Right cardiac atrium (tissue), 5 donors: Measurements from ENCODE around the gene PUDP. TPM values are rescaled to one million over a fixed set of nuclear protein-coding genes. Genes with fewer than 3 reads are reported as not detected.

Source experiments
- ATAC-seq, 2 donors: fragments of 200-7000 bp; cut with Tn5 transposase; one replicate each; pipeline versions ENCODE4 v1.8.0 to v1.9.1; 2020; ENCODE audit warnings: moderate library complexity in 2 of 2, mild to moderate bottlenecking in 1 of 2
- DNase-seq, 3 donors: peaks; one replicate each; pipeline ENCODE4 v3.0.0-alpha.2; 2020
- H3K27ac ChIP-seq: one replicate; pipeline ENCODE4 v1.5.1; 2013; ENCODE audit warnings: mild to moderate bottlenecking, low read length, control low read depth, moderate library complexity
- H3K27me3 ChIP-seq: one replicate; pipeline ENCODE4 v1.6.1; 2013; ENCODE audit not compliant: control insufficient read depth, insufficient read depth
- H3K4me1 ChIP-seq: one replicate; pipeline ENCODE4 v1.6.1; 2013; ENCODE audit warnings: low read length; ENCODE audit not compliant: control insufficient read depth, insufficient read depth
- H3K4me3 ChIP-seq: one replicate; pipeline ENCODE4 v1.5.1; 2013; ENCODE audit warnings: low read length, control low read depth
- H3K9me3 ChIP-seq: one replicate; pipeline ENCODE4 v1.6.1; 2013; ENCODE audit warnings: low read length; ENCODE audit not compliant: control insufficient read depth
- WGBS: extraction: QIAGEN DNeasy Blood & Tissue Kit; methylation state at CpG from one replicate; pipeline ENCODE4 v1.1.7; 2013; 5-methylcytosine and 5-hydroxymethylcytosine counted together
- intact Hi-C, 4 donors: fragments of 100-400 bp; cut with DNase I; formaldehyde crosslinking; loops; one replicate each; pipeline versions ENCODE4 v1.11.0 to v1.14.0; 2022 to 2023
- polyA plus RNA-seq: library from polyadenylated mRNA; stranded (reverse); fragments of 200-250 nt; gene quantifications from one replicate; pipeline ENCODE4 v1.2.3, GENCODE V29; 2013
- total RNA-seq, 4 donors: library from RNA; stranded (reverse); fragmentation: NEBNext Ultra II Directional; extraction: Animal tissue kit (Norgen Biotek cat#: 25700); gene quantifications; one replicate each; pipeline ENCODE4 v1.2.1, GENCODE V29; 2021
- donor health status: healthy with polysubstance abuse.
- donor health status: DM: no; HTN: yes; CAD: no.
- donor health status: DM: no; HTN: no; CAD: no.
- donor health status: DM: no; HTN: yes; CAD: no; lungs with severe emphysema.
- donor health status: DM: yes; HTN: yes; CAD: no.

The PUDP gene
- total and polyA plus RNA-seq, 5 donors = 11.6 to 18.3 (median 16.5) TPM

DNA sequence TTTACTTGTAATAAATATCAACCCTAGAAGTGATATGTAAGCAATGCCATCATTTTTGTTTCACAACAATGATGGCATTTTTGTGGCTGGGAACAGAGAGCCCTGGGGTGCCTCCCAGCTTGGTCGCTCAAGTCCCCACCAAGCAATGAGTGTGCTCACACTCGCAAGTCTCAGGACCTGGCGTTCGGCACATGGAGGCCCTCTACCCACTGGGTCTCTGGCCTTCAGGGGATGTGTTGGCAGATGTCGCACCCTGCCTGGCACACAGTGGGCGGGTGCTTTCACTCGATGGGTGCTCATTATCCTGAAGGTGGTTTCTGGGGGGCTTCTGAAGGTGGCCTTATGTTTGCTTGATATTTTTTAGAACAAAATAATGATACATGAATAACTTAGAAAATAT lies 75.1 kb downstream of the PUDP start:
- Histone ChIP-seq H3K27ac (no peak overlapping the region), H3K27me3 (no peaks in the 10 kb centered on the region), H3K9me3 (no peaks in the 10 kb centered on the region), H3K4me3 (no peak overlapping the region), H3K4me1 (no peaks in the 10 kb centered on the region)
- intact Hi-C loops = no loop called here
- DNase-seq (no peak), ATAC-seq (no peak)
- 98% methylated on average over 7 of the region's 7 CpGs for WGBS

DNA sequence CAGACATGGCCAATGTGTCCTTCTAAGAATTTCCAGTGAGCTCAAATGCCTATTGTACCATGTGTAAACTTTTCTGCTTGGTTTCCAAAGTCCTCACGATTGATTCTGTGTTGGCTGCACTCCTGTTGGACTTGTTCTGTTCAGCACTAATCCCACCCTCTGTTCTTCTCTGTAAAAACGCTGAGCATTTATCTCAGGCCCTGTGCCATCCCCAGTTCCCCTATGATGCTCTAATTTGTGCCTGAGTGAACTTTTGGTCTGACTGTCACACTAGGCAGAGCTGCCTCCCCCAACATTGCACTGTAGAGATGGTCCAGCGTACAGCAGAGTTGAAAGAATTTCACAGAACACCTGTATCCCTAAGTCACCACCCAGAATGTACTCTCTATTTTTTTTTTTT lies 76.6 kb downstream of the PUDP start:
- no peaks in the 10 kb centered on the region for H3K27me3 ChIP-seq
- no peak overlapping the region for H3K4me3 ChIP-seq
- ATAC-seq (no peak), DNase-seq (no peak)
- 64% methylated on average over 3 of the region's 3 CpGs for WGBS
- H3K4me1 ChIP-seq = no peaks in the 10 kb centered on the region
- intact Hi-C loops = no loop called here
- H3K27ac ChIP-seq = no peak overlapping the region
- no peaks in the 10 kb centered on the region for H3K9me3 ChIP-seq

DNA sequence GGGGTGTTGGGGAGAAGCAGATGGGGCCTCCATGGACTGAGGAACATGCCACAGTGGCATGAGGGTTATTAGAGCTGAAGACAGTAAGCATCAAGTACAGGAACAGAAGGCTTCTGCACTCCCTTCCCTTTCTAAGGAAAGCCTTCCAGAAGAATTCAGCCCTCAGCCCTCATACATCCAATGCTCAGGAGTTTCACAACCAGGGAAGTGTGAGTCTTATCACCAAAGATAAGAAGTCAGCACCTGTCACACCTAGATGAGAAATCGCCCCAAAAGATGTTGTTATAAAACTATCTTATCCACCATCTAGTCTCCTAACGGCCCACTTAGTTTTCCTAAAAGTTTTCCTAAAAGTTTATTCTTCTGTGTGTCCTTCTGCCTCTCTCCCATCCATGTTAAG lies 78.4 kb downstream of the PUDP start:
- Histone ChIP-seq H3K27me3 (no peaks in the 10 kb centered on the region), H3K4me3 (no peak overlapping the region), H3K9me3 (no peaks in the 10 kb centered on the region), H3K27ac (no peak overlapping the region), H3K4me1 (no peaks in the 10 kb centered on the region)
- 60% methylated on average over 2 of the region's 2 CpGs for WGBS
- DNase-seq (no peak), ATAC-seq (no peak)
- intact Hi-C loops = no loop called here

DNA sequence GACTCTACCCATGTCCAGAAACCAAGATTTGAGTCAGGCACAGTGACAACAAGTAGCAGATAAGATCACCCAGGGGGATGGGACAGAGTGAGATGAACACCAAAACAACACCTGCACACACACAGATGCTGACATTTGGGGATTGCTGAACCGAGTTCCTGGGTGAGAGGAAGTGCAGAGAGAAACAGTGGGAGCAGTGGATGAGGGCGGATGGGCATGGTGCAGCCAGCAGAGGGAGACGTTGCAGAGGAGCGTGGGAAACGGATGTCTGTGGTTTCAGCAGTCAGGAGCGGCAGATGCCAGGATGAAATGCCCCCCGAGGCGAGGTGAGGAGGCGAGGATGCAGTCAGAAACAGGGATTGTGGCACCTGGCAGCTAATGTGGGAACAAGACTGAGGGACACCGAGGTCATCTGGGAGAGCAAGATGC lies 79.0 kb downstream of the PUDP start:
- Histone ChIP-seq H3K4me1 (no peaks in the 10 kb centered on the region), H3K27ac (no peak overlapping the region), H3K4me3 (no peak overlapping the region), H3K27me3 (no peaks in the 10 kb centered on the region), H3K9me3 (no peaks in the 10 kb centered on the region)
- ATAC-seq = no peak
- DNase-seq = no peak
- WGBS = 60% methylated on average over 10 of the region's 10 CpGs
- intact Hi-C loops = no loop called here

DNA sequence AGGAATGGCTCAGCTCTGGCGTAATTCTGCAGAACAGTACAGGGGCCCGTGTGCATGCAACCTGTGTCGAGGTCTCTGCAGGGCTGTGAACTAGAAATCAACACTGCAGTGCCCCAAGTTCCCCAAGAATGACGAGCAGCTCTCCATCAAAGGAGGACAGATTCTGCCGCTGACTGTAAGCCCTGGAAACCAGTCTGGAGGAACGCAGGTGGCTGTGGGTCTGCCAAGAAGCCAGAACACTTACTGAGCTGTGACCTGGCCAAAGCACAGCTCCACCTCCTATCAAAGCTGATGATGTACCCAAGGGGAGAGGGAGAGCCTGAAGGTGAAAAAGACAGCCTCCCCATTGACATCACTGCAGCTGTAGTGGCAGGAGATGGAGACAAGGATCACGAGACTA lies 80.7 kb downstream of the PUDP start:
- no peak for ATAC-seq
- DNase-seq = no peak
- no peak overlapping the region for H3K4me3 ChIP-seq
- no peaks in the 10 kb centered on the region for H3K4me1 ChIP-seq
- intact Hi-C loops = no loop called here
- 95% methylated on average over 7 of the region's 7 CpGs for WGBS
- no peaks in the 10 kb centered on the region for H3K27me3 ChIP-seq
- no peaks in the 10 kb centered on the region for H3K9me3 ChIP-seq
- H3K27ac ChIP-seq = no peak overlapping the region

DNA sequence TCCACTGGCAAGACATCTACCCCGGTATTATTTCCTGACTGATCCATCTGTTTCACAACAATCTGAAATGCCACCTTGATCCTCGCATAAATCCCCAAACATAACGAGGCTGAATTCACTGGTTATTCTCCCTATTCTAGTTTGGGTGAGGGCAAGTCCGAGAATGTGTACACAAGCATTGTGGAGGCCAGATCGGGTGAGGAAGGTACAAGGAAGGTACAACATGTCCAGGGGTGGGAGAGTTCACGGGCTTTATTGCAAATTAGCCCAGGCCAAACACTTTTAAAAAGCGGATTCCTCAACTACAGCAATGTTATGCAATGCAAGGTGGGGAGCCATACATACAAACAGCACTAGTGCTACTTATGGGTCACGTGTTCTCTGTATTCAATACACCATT lies 82.5 kb downstream of the PUDP start:
- Histone ChIP-seq H3K27me3 (no peaks in the 10 kb centered on the region), H3K4me1 (no peaks in the 10 kb centered on the region), H3K27ac (no peak overlapping the region), H3K9me3 (no peaks in the 10 kb centered on the region), H3K4me3 (no peak overlapping the region)
- DNase-seq (no peak), ATAC-seq (no peak)
- WGBS = 97% methylated on average over 8 of the region's 8 CpGs
- intact Hi-C loops = no loop called here

DNA sequence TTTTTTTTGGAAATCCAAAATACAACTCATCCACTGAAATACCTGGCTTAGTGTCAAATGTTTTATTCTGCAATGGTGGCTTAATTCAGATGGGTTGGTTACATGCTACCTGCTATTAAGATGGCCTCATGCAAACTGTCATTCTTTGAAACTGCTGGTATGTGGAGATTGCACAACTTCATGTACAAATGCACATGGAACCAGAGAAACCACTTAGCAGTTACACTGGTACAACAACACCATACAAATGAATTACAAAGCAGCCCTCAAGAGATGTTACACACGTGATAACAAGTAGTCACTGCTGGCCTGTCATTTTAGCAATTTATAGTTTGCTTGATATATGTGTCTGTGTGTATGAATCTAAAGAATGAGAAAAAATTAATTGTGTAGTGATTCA lies 85.0 kb downstream of the PUDP start:
- Histone ChIP-seq H3K27me3 (no peaks in the 10 kb centered on the region), H3K4me3 (no peak overlapping the region), H3K27ac (no peak overlapping the region), H3K4me1 (no peaks in the 10 kb centered on the region), H3K9me3 (no peaks in the 10 kb centered on the region)
- DNase-seq (no peak), ATAC-seq (no peak)
- intact Hi-C loops = no loop called here
- 89% methylated on average over 1 of the region's 1 CpG for WGBS

DNA sequence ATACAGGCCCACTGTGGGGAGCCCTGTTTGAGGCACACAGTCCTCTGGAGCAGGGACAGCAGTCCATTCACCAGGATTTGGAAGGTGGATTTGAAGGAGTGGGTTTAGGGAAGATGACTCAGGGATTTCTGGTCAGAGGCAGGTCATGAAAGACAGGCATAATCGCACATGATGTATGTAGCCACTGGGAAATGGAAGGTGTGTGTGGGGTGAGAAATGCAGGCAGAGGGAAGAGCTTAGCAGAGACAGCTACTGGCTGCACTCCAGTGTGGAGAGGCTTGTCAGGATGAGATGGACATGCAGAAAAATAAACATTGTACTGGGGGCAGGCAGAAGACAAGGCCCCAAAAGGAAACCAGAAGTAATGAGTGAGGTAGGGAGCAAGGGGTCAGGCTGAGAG lies 85.7 kb downstream of the PUDP start:
- intact Hi-C loops = no loop called here
- DNase-seq (no peak), ATAC-seq (no peak)
- Histone ChIP-seq H3K27me3 (no peaks in the 10 kb centered on the region), H3K9me3 (no peaks in the 10 kb centered on the region), H3K27ac (no peak overlapping the region), H3K4me3 (no peak overlapping the region), H3K4me1 (no peaks in the 10 kb centered on the region)
- WGBS = 88% methylated on average over 1 of the region's 1 CpG

DNA sequence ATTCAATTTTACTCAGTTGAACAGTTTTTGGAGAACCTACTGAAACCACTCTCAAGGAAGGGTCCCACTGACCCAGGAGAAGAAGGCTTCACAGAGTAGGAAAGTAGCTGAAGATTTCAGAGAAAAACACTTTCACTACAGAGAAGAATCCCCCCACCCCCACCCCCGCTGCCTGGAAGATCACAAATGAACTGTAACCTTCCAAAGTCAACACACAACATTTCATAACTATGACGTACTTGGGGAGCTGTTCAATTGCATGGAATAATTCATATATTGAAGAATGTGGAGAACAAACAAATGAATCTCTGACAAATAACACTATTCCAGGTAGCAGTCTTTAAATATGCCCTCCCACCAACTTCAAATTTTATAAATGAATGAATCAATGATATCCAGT lies 86.5 kb downstream of the PUDP start:
- Histone ChIP-seq H3K4me1 (no peaks in the 10 kb centered on the region), H3K4me3 (no peak overlapping the region), H3K27me3 (no peaks in the 10 kb centered on the region), H3K9me3 (no peaks in the 10 kb centered on the region), H3K27ac (no peak overlapping the region)
- ATAC-seq (no peak), DNase-seq (no peak)
- intact Hi-C loops = no loop called here
- WGBS = 84% methylated on average over 2 of the region's 2 CpGs

DNA sequence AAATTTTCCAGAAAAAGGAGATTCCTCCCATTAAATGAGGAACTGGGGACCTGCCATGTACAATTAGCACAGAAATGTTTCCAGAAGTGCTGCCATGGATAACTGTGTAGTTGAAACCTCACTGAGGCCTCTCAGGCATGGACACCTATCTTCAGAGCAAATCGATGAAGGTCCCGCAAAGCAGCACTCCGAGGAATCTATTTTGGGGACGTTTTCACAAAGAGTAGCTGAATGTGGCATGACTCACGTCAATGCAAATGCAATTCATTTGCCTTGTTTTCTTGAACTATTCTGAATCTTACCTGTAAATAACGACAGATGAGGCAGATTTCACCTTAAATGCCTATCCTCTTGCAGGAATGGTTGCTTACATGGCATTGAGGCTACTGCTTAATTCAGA lies 87.5 kb downstream of the PUDP start:
- no peak overlapping the region for H3K4me3 ChIP-seq
- no peaks in the 10 kb centered on the region for H3K27me3 ChIP-seq
- intact Hi-C loops = no loop called here
- no peak overlapping the region for H3K27ac ChIP-seq
- DNase-seq (no peak), ATAC-seq (no peak)
- no peaks in the 10 kb centered on the region for H3K4me1 ChIP-seq
- no peaks in the 10 kb centered on the region for H3K9me3 ChIP-seq
- 98% methylated on average over 6 of the region's 6 CpGs for WGBS

DNA sequence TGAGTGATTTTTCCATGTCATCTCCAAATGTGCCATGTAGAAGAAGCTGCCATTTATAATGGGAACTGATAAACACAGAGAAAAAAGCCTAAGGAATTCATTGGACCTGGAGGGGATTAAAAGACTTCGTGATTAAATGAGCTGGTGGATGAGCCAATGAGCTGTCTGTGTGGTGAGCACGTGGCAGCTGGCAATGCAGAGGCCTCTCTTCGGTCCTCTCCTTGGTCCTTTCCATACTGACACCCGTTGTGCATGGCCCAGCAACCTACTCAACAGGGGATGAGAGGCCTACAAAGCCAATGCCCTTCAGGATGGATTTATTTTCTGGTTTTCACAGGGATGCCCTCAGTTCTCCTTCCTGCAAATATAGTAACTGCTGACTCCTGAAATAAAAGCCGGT lies 88.1 kb downstream of the PUDP start:
- DNase-seq = no peak
- ATAC-seq = no peak
- Histone ChIP-seq H3K9me3 (no peaks in the 10 kb centered on the region), H3K27me3 (no peaks in the 10 kb centered on the region), H3K4me3 (no peak overlapping the region), H3K4me1 (no peaks in the 10 kb centered on the region), H3K27ac (no peak overlapping the region)
- intact Hi-C loops = no loop called here
- WGBS = 92% methylated on average over 5 of the region's 5 CpGs

DNA sequence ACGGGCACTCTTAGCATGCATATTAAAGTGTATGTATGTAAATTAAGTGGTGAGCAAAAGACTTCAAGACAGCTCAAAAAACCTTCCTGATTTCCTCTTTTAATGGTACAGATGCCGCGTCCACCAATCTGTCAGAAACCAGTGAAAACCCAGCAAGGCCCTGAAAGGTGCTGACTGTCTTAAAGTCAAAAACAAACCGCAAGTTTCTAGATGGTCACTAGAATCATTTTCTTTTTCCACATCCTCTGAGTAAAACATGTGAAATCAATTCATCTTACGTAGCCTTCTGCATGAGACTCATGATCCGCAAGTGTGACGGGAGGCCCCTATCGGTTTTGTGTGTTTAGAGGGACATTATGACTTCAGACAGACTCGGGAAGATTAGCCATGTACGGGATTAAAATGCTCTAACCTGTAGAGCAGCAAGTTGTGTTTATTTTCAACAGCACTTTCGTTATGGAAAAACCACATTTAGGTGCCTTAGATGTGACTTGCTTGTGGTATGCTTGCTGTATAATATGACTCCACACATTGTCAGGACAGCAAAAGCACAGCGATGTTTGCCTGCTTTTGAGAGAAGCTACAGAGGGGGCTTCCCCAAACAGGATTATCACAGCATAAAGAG lies 88.6 kb downstream of the PUDP start:
- H3K27me3 ChIP-seq = no peaks in the 10 kb centered on the region
- ATAC-seq (no peak), DNase-seq (no peak)
- no peak overlapping the region for H3K4me3 ChIP-seq
- H3K9me3 ChIP-seq = no peaks in the 10 kb centered on the region
- WGBS = 97% methylated on average over 12 of the region's 12 CpGs
- H3K4me1 ChIP-seq = no peaks in the 10 kb centered on the region
- intact Hi-C loops = no loop called here
- no peak overlapping the region for H3K27ac ChIP-seq
